Stimulated activated effector memory CD8-positive, alpha-beta T cell treated with anti-CD3 and anti-CD28 coated beads, Interleukin-12 subunit alpha, Interleukin-12 subunit beta, amount 100 ng/mL, for 72 hours (primary cell): Measurements from ENCODE around the gene ASPG.

ENCODE experiments used
- ATAC-seq: fragments of 150-1000 bp; cut with Tn5 transposase; 2 replicates; pipeline ENCODE4 v1.10.0; 2021
- DNase-seq, 2 donors: peaks; one replicate each; pipeline ENCODE4 v3.0.0; 2021 to 2022; ENCODE audit warnings: low spot score in 2 of 2
- H3K27ac Mint-ChIP-seq: one replicate; pipeline ENCODE4 v1.8.0; 2022; ENCODE audit warnings: mild to moderate bottlenecking, mixed read lengths
- H3K36me3 Mint-ChIP-seq: one replicate; pipeline ENCODE4 v1.8.0; 2022; ENCODE audit warnings: mild to moderate bottlenecking, mixed read lengths
- H3K4me1 Mint-ChIP-seq: one replicate; pipeline ENCODE4 v1.8.0; 2022; ENCODE audit warnings: mixed read lengths
- H3K4me3 Mint-ChIP-seq: one replicate; pipeline ENCODE4 v1.8.0; 2022; ENCODE audit warnings: mild to moderate bottlenecking, mixed read lengths
- H3K9me3 Mint-ChIP-seq: one replicate; pipeline ENCODE4 v1.8.0; 2022; ENCODE audit warnings: mixed read lengths

ASPG gene

GRCh38 chr14:104138718-104139459 is 53.4 kb downstream of the ASPG start:
- ATAC-seq = no peak
- Mint-ChIP-seq H3K27ac (no peak overlapping the region), H3K9me3 (no peaks in the 10 kb centered on the region), H3K36me3 (peaks cover 6% of the 10 kb centered on the region), H3K4me3 (no peak overlapping the region), H3K4me1 (peaks cover 7% of the 10 kb centered on the region)
- no peak for DNase-seq

DNA sequence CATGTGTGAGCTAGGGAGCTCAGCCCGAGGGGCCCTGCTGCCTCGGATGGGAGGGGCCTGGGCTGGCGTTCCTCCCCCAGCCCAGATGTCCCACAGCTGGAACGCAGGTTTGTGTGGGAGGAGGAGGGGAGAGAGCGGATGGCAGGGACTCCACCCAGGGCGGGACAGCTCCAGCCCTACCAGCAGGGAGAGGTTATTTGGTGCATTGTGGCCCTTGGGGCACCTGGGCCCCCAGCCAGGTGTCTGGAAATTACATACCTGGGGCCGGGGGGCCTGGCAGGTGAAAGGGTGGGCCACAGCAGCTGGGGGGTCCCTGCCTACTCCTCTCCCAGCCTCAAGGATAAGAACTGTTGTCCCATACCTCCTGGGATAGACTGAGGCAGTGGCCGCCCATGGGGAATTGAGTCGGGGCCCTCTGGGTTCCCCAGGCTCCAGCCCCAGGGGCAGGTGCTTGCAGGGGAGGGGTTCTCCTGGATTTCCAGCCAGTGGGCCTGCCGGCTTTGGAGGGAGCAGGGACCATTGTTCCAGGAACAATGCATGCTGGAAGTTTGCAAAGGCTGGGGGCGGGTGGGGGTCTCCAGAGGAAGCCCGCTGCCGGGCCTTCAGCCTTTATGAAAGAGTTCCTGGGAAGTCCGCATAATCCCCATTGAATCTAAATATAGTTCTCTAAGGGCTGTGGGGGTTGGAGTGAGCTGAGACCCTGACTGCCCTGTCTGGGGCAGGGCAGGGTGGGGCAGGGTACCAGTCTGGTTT is 54.1 kb downstream of the ASPG start:
- Mint-ChIP-seq H3K9me3 (no peaks in the 10 kb centered on the region), H3K27ac (no peak overlapping the region), H3K36me3 (peaks cover 6% of the 10 kb centered on the region), H3K4me1 (peaks cover 7% of the 10 kb centered on the region), H3K4me3 (no peak overlapping the region)
- DNase-seq = no peak
- no peak for ATAC-seq

- DNase-seq (no peak), ATAC-seq (no peak)
- Mint-ChIP-seq H3K36me3 (peaks cover 6% of the 10 kb centered on the region), H3K27ac (no peak overlapping the region), H3K4me3 (no peak overlapping the region), H3K9me3 (no peaks in the 10 kb centered on the region), H3K4me1 (peaks cover 7% of the 10 kb centered on the region)
Measured at GRCh38 chr14:104140213-104140462, 54.6 kb downstream of the ASPG start.

DNA sequence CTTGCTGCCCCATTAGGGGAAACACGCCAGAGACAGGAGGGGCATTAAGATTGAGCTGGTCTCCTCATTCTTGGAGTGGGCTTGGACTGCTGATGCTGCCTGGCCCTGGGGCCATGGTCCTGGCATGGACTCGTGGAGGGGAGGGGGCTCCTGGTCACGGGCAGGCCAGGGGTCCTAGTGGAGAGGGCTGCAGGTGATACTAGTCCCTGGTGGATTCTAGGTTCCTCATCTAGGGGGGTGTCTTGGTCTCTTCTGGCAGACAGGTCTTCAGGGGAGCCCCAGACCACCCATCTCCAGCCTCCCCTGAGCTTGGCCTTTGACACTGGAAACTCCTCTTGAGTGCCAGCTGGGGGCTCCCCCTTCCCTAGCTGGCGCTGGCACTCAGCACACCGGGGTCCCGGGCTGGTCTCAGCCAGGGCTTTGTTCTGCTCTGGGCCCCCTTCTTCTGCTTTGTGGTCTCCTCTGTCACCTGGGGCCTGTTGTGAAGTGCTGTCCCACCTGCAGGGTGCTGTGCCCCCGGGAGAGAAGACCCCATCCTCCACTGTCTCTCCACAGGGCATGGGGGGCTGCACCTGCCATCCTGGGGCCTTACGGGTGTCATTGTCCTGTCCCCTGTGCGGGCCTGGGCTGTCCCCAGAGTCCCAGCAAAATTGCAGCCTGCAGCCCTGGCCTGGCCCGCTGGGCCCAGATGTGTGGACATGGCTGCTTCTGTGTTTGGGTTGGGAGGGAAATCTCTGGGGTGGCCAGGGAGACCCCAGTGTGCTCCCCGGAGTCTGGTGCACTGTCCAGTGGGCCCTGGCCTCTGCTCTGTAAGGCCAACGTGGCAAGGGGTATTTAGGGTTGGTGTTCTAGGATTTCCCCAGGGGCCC is 55.2 kb downstream of the ASPG start:
- ATAC-seq = no peak
- no peaks in the 10 kb centered on the region for H3K9me3 Mint-ChIP-seq
- H3K36me3 Mint-ChIP-seq = no peaks in the 10 kb centered on the region
- no peak overlapping the region for H3K4me3 Mint-ChIP-seq
- no peak for DNase-seq
- H3K27ac Mint-ChIP-seq = no peak overlapping the region
- H3K4me1 Mint-ChIP-seq = peaks cover 8% of the 10 kb centered on the region

DNA sequence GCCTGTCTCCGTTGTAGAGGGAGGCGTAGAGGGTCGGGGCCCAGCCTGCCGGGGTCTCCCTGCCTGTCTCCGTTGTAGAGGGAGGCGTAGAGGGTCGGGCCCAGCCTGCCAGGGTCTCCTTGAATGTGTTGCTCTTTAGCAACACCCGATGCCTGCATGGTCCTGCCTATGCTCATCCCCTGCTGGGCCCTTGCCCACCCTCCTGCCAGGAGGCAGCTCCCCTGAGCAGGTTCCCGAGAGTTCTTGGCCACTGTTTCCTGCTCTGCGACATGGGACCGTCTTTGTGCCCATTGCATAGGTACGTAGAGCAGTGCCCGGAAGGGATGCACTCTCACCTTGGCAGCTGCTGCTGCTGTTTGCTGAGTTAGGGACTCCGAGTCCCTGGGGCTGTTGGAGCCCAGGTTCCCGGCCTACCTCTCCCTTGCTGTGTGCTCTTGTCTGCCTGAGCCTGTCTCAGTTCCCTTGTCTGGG is 56.2 kb downstream of the ASPG start:
- Mint-ChIP-seq H3K36me3 (no peaks in the 10 kb centered on the region), H3K27ac (no peak overlapping the region), H3K9me3 (no peaks in the 10 kb centered on the region), H3K4me3 (no peak overlapping the region), H3K4me1 (peaks cover 14% of the 10 kb centered on the region)
- no peak for ATAC-seq
- DNase-seq = no peak

DNA sequence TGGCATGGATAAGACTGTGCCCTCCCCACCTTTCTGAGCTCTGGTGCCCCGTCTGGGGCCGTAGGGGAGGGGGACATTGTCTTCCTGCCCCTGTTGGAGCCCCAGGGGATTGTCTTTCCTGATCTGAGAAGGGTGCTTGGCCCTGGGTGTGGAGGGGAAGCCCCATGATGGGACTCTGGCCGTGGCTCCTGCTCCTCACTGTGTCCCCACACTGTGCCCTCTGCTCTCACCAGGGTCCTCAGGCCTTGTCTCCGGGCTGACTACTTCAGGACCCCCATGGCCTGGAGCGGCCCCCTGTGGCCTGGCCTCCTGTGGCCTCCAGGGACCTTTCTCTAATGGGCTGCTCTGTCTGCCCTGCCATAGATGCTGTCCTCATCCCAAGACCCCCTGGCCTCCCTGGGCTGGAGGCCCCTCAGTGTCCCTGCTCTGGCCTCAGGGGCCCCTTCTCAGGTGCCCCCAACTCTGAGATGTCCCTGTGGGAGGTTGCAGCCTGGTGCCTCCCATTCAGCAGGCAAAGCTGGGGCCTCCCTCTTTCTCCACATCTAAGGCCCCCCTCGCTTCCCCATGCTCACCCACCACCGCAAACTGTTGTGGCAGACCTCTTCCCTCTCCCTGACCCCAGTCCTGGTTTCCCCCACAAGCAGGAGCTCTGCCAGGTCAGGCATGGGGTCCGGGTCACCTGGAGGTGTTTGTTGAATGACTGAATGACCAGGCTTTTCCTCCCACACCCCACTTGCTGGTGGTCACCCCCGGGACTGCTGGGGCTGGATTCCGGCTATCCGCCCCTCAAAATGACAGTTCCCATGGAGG is 56.8 kb downstream of the ASPG start:
- Mint-ChIP-seq H3K27ac (no peak overlapping the region), H3K4me1 (peaks cover 7% of the 10 kb centered on the region), H3K4me3 (no peak overlapping the region), H3K9me3 (no peaks in the 10 kb centered on the region), H3K36me3 (no peaks in the 10 kb centered on the region)
- DNase-seq = no peak
- no peak for ATAC-seq

DNA sequence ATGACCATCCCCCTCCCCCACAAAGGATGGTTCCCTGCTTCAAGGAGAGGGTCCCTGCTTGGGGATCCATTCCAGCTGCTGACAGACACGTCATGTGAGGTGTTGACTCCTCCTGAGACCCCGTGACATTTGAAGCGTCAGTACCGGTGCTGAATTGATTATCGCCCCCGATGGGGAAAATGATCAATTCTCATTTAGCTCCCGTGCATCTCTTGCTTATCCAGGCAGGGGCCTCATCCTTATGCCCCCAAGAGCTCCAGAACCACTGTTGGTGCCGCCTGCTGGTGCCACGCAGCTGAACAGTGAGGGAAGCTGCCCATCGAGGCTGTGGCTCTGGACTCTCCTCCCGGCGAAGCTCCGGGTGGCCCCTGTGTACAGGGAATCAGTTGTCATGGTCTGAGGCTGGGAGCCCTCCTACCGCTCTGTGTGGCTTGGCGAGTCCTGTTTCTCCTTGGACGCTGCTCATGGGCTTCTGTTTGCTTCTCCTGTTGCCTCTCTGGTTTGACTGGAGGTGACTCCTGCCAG is 57.5 kb downstream of the ASPG start:
- ATAC-seq (no peak), DNase-seq (no peak)
- Mint-ChIP-seq H3K9me3 (no peaks in the 10 kb centered on the region), H3K27ac (no peak overlapping the region), H3K36me3 (no peaks in the 10 kb centered on the region), H3K4me1 (peaks cover 7% of the 10 kb centered on the region), H3K4me3 (no peak overlapping the region)

GRCh38 chr14:104143521-104144452 is 58.3 kb downstream of the ASPG start:
- ATAC-seq (no peak), DNase-seq (no peak)
- Mint-ChIP-seq H3K4me3 (no peak overlapping the region), H3K4me1 (peaks cover 7% of the 10 kb centered on the region), H3K9me3 (no peaks in the 10 kb centered on the region), H3K36me3 (no peaks in the 10 kb centered on the region), H3K27ac (no peak overlapping the region)

DNA sequence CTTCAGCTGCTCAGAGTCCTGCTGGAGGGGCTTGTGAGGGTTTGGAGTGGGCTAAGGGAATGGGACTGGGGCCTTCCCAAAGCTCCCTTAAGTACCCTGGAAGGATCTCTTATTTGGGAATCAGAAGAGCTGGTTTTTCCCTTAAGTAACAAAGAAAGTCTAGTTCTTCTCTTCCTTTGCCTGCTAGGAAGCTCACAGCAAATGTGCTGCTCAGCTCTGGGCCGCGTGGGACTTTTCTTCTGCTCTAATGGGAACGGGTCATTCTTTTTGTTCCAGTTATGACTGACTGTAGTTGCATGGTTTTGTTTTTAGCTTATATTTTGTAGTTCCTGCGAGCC is 58.9 kb downstream of the ASPG start:
- DNase-seq = no peak
- no peak overlapping the region for H3K4me3 Mint-ChIP-seq
- ATAC-seq = no peak
- H3K9me3 Mint-ChIP-seq = no peaks in the 10 kb centered on the region
- no peaks in the 10 kb centered on the region for H3K36me3 Mint-ChIP-seq
- peaks cover 7% of the 10 kb centered on the region for H3K4me1 Mint-ChIP-seq
- H3K27ac Mint-ChIP-seq = no peak overlapping the region

DNA sequence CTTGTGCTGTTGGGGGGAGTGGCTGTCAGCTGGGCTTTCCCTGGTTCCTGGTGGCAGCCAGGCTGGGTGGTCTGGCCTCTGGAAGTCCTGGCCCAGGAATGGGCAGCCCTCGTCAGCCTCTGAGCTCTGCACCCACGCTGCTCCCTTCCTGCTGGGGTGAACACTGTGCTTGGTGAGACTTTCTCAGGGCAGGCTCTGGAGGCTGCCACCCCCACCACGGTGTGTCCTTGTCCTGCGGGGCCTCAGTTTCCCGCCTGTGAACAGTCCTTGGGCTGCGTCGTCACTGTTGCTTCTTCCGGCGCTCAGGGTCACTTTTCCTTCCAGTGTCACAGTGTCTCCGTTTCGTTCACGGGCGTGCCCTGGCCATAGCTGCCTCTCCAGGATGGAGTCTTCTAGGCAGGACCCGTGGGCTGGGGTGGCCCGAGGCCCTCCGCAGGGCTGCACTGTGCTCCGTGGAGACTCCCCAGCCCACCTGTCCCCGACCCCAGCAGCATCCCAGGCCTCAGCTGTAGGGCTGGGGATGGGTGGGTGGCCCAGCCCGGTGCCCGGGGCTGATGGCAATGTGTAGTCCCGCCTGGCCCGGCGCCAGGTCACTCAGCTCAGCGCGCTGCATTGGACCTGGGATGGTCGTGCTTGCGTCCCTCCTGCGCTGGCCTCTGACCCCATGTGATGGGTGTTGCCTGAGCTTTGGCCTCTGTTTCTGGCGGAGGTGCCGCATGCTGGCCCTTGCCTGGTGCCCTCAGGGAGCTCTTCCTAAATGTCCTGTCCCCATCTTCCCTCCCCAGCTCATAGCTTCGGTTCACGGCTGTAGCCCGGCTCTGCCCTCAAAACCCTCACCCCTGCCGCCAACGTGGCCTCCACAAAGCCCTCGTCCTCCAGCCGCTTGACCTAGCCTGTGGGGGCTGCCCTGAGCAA is 59.7 kb downstream of the ASPG start:
- no peaks in the 10 kb centered on the region for H3K9me3 Mint-ChIP-seq
- H3K36me3 Mint-ChIP-seq = no peaks in the 10 kb centered on the region
- no peak for DNase-seq
- H3K4me1 Mint-ChIP-seq = peaks cover 7% of the 10 kb centered on the region
- no peak for ATAC-seq
- no peak overlapping the region for H3K4me3 Mint-ChIP-seq
- no peak overlapping the region for H3K27ac Mint-ChIP-seq

DNA sequence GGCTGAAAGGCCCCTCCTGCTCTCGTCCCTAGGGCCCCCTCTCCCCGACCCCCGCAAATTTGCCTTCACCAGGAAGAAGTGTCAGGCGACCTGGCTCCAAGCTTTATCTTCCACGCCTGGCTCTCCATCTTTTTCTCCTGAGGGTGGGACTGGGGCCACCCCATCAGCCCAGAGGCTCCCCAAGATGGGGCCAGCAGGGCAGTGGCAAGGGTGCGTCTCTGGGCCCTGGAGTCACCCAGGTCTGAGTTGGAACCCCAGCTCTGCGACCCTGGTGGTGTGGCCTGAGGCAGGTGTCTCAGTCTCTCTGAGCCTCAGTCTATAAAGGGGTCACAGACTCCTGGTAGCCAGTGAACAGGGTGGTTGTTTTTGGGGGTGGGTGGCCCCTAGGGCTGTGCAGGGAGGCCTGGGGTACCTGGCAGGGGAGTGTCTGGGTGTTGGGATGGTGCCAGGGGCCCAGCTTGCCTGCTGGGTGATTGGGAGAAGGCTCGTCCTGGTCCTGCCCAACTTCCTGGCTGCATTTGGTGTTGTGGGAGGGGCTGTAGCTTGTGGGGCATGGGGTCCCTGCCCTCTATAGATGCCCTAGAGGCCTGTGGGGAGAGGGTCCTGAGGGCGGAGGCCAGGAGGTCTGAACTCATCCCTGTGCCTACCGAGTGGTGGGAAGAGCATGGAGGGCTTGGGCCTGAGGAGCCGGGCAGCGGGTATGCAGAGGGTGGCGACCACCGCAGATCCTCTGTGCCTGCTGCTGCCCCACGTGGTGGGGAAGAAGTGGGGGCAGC is 60.5 kb downstream of the ASPG start:
- Mint-ChIP-seq H3K4me1 (peaks cover 7% of the 10 kb centered on the region), H3K27ac (no peak overlapping the region), H3K4me3 (no peak overlapping the region), H3K36me3 (no peaks in the 10 kb centered on the region), H3K9me3 (no peaks in the 10 kb centered on the region)
- DNase-seq (no peak), ATAC-seq (no peak)

GRCh38 chr14:104146651-104147345 is 61.3 kb downstream of the ASPG start:
- ATAC-seq (no peak), DNase-seq (no peak)
- no peaks in the 10 kb centered on the region for H3K36me3 Mint-ChIP-seq
- peaks cover 7% of the 10 kb centered on the region for H3K4me1 Mint-ChIP-seq
- H3K27ac Mint-ChIP-seq = no peak overlapping the region
- H3K4me3 Mint-ChIP-seq = no peak overlapping the region
- no peaks in the 10 kb centered on the region for H3K9me3 Mint-ChIP-seq
